Measurements from ENCODE around the gene ADM2.

The ADM2 gene

DNA sequence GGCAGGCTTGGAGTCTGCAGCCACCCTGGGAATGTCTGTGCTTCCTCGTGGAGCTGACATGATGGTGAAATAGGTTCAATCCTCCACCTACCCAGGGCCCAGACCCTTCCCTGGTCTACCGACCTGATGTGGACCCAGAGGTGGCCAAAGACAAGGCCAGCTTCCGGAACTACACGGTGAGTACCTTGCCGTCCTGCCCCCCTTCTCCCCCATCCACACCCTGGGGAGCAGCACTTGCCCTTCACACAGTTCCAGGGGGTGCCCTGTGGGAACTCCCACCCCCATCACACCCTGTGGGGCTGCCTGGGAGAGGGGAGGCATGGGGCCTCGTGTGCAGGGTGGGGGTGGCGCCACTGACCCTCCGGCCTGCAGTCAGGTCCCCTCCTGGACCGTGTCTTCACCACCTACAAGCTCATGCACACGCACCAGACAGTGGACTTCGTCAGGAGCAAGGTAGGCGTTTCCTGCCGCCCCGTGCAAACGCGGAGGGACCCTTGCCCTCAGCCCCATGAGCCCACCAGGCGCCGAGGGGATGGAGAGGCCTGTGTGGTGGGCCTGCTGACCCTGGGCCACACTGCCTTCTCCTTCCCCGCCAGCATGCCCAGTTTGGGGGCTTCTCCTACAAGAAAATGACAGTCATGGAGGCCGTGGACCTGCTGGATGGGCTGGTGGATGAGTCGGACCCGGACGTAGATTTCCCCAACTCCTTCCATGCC is 6.1 kb downstream of the ADM2 start:
- DNase-seq = no peak

DNA sequence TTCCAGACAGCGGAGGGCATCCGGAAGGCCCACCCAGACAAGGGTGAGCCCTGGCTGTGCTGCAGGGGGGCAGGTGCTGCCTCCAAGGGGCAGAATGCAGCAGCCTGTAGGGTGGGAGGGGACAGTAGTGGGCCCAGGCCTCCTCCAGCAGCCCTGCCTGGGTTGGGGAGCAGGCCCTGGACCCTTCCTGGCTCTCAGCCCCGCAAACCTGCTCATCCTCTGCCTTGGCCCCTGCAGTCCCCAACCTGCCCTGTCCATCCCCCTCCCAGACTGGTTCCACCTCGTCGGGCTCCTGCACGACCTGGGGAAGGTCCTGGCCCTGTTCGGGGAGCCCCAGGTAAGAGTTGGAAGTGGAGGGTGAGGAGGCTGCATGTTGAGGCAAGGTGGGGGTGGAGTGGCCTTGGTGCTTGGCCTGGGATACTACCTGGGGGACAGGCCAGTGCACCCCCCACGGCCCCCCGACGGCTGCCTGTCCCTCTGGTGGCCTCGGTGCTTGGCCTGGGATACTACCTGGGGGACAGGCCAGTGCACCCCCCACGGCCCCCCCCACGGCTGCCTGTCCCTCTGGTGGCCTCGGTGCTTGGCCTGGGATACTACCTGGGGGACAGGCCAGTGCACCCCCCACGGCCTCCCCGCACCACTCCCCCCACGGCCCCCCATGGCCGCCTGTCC is 6.8 kb downstream of the ADM2 start:
- DNase-seq = no peak

DNA sequence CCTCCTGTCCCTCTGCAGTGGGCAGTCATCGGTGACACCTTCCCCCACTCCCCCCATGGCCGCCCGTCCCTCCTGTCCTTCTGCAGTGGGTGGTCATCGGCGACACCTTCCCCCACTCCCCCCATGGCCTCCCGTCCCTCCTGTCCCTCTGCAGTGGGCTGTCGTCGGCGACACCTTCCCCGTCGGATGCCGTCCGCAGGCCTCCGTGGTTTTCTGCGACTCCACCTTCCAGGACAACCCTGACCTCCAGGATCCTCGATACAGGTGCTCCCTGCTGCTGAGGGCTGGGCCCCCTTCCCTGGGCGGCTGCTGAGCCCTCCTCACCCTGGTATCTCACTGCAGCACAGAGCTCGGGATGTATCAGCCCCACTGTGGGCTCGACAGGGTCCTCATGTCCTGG is 7.5 kb downstream of the ADM2 start:
- DNase-seq = no peak

GRCh38 chr22:50489363-50490243 is 8.3 kb downstream of the ADM2 start:
- no peak for DNase-seq

GRCh38 chr22:50490531-50491308 is 9.4 kb downstream of the ADM2 start:
- no peak for DNase-seq

DNA sequence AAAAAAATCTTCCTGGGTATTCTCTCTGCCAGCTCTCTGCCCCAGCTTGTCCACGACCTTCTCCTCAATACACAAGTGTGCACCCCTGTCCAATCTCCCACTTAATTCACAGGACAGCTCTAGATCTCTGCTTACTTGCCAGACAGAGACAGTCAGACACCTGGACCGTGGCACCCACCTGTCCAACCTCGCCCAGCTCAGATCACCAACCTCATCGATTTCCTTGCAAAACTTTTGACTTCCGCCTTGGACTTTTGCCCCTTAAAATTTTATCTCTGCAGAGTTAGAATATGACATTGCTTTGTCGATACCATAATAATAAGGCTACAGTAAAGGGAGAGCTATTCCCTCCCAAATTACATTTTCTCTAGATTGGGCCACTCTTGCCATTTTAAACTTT is 15.8 kb downstream of the ADM2 start:
- no peak for DNase-seq

DNA sequence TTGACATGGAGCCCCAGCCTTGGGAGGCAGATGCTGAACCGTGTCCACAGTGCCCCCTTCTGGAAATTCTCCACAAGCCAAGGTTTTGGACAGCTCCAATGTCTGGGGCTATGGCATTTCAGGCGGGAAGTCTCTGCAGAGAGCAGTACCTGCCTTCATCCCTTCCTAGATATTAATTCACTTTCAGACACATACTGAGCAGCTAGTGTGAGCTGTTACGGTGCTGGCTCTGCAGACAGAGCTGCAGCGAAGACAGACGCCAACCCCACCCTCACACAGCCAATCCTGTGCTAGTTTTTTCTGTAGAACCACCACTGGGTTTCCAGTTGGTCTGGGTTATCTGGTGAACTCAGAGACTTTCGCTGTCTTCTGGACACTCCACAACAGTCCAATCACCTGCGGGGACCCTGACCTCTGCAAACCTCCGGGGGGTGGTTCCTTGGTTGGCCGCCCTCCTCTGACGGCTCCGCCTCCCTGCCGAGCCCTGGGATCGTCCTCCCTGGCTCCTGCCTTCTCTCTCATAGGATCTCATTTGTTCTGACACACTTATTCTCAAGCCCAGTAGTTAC is 17.1 kb downstream of the ADM2 start:
- DNase-seq = peak; percentile 52

DNA sequence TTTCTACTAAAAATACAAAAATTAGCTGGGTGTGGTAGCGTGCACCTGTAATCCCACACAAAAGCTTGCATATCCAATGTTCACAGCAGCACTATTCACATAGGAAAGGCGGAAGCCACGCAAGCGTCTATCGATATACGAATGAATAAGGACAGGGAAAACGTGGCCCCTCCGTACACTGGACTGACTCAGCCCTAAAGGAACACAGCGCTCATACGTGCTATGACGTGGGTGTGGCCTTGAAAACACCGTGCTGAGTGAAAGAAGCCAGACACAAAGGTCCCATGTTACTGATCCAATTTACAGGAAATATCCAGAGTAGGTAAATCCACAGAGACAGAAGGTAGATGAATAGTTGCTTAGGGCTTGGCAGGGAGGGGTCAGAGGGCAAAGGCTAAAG is 19.1 kb downstream of the ADM2 start:
- no peak for DNase-seq

DNA sequence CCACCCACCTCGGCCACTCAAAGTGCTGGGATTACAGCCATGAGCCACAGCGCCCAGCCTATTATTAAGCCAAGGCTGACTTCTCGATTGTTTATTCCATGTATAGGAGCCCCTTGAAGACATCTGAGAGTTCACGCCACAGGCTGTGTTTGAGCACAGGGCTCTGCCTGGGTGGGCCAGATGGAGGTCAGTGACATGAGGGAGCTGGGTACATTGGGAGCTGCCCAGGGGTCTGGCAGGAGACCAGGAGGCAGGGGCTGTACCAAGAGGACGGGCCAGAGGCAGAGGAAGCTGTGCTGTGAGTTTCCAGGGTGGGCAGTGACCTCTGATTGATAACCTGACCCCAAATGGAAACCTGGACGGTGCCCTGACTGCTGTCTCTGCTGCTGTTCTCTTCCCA is 20.8 kb downstream of the ADM2 start:
- DNase-seq = no peak

GRCh38 chr22:50502628-50503474 is 21.5 kb downstream of the ADM2 start:
- no peak for DNase-seq

DNA sequence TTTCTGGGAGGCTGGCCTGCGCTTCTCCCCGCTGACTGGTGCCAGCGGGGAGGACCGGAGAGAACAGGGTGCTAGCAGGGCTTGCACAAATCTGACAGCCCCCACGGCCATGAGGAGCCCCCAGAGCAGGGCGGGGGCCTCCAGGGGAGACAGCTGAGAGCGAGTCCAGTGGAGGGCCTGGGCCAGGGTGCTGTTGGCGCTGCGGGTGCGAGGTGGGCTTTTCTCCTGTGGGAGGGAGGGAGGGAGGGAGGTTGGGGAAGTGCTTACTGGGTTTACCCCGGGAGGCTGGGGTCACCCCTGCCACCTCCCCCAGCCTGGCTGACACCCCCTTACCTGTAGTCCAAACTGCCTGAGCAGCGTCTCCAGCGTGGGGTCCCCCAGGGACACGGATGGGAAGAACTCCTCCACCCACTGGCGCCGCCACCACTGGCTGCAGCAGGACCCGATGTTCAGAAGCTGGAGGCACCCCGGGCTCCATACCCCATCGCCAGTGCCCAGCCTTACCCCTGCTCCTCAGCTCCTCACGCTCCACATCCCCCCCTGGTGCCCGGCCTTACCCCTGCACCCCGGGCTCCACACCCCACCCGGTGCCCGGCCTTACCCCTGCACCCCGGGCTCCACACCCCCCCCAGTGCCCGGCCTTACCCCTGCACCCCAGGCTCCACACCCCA is 22.3 kb downstream of the ADM2 start:
- no peak for DNase-seq

GRCh38 chr22:50504369-50505211 is 23.2 kb downstream of the ADM2 start:
- DNase-seq = no peak

- no peak for DNase-seq
Measured at GRCh38 chr22:50505276-50505775, 24.0 kb downstream of the ADM2 start.

DNA sequence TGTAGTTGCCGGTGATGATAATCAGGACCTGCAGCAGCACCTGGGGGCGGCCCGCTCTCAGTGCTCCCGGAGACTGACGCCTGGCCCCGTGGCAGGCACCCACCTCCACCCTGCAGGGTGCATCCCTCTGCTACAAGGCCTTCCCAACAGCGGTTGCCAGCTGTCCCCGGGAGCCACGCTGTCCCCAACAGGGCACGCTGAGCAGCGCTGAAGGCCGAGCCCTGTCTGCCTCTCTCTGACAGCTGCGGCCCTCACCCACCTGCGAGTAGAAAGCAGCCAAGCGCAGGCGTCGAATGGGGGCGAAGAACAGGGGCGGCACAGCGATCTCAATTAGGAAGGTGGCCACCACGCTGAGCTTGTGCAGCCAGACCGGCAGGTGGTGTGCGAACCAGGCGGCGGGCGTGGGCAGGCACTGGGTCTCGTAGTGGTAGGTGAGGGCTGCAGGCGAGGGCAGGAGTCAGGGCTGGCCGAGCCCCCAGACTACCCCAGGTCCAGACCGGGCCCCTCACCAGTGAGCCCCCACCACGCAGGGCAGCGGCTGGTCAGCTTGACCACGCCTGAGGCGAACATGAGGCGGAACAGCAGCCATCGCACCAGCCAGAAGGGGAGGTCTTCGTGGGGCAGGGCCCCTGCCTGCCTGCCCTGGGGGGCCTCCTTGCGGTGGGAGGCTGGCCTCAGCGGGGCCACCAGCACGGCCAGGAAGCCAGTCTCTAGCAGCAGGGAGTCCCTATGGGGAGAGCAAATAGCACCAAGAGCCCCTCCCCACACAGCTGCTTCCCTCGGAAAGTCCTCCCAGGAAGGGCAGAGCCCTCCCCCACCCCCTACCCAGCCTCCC is 24.6 kb downstream of the ADM2 start:
- DNase-seq = no peak

GRCh38 chr22:50506611-50507420 is 25.5 kb downstream of the ADM2 start:
- no peak for DNase-seq

- DNase-seq = peak; percentile 98
Measured at GRCh38 chr22:50507421-50507990, 26.2 kb downstream of the ADM2 start, which contains the start of gene LMF2. LMF2 (minus strand) TSS chr22:50507702; CDS start chr22:50507675, 27 bp downstream.

Data from stimulated activated naive CD4-positive, alpha-beta T cell treated with Interleukin-2 at 50 U/mL for 16 hours (primary cell).